IPS-NIHi7 (cell line): ENCODE results near the gene RERE.
"Not testable (repeated sequence)": the region's sequence is repeated elsewhere in the genome, so short reads cannot be mapped to it uniquely, and the experiment has no call there.

Source experiments
- DNase-seq: peaks from one replicate; pipeline ENCODE4 v3.0.0; 2012; ENCODE audit warnings: mixed read lengths; ENCODE audit errors: extremely low spot score

Gene RERE

GRCh38 chr1:8752921-8753713 lies 64.3 kb downstream of the RERE start:
- DNase-seq, result no peak

- DNase-seq, result no peak
These were observed 65.0 kb downstream of the RERE start for GRCh38 chr1:8752411-8752810.

GRCh38 chr1:8751984-8752383 lies 65.5 kb downstream of the RERE start:
- no peak for DNase-seq

GRCh38 chr1:8747879-8748825 lies 69.3 kb downstream of the RERE start:
- no peak for DNase-seq

- DNase-seq, result no peak
These were observed 70.9 kb downstream of the RERE start for GRCh38 chr1:8746554-8746953.

GRCh38 chr1:8745749-8746390 lies 71.6 kb downstream of the RERE start:
- no peak for DNase-seq

GRCh38 chr1:8745346-8745745 lies 72.1 kb downstream of the RERE start:
- no peak for DNase-seq

- DNase-seq, result no peak
These were observed 75.2 kb downstream of the RERE start for GRCh38 chr1:8742022-8742924.

- DNase-seq, result no peak
These were observed 77.4 kb downstream of the RERE start for GRCh38 chr1:8740034-8740449.

GRCh38 chr1:8739377-8739776 lies 78.1 kb downstream of the RERE start:
- peak; percentile 26 for DNase-seq

- no peak for DNase-seq
These were observed 80.5 kb downstream of the RERE start for GRCh38 chr1:8736927-8737326.

- no peak for DNase-seq
These were observed 84.0 kb downstream of the RERE start for GRCh38 chr1:8733484-8733883.

GRCh38 chr1:8731162-8731561 lies 86.3 kb downstream of the RERE start:
- DNase-seq, result peak; percentile 40

- DNase-seq, result no peak
These were observed 89.0 kb downstream of the RERE start for GRCh38 chr1:8728464-8728863.

GRCh38 chr1:8727809-8728213 lies 89.6 kb downstream of the RERE start:
- no peak for DNase-seq

- DNase-seq, result not testable (repeated sequence)
These were observed 90.1 kb downstream of the RERE start for GRCh38 chr1:8727316-8727715.

GRCh38 chr1:8726801-8727186 lies 90.6 kb downstream of the RERE start:
- not testable (repeated sequence) for DNase-seq

GRCh38 chr1:8723010-8723409 lies 94.4 kb downstream of the RERE start:
- DNase-seq, result no peak

- DNase-seq, result no peak
These were observed 95.1 kb downstream of the RERE start for GRCh38 chr1:8722366-8722765.

- no peak for DNase-seq
These were observed 95.6 kb downstream of the RERE start for GRCh38 chr1:8721679-8722324.

- no peak for DNase-seq
These were observed 97.1 kb downstream of the RERE start for GRCh38 chr1:8720347-8720746.
